ENCODE measurements around the gene SOWAHA. TPM values are rescaled to one million over a fixed set of nuclear protein-coding genes. Genes with fewer than 3 reads are reported as not detected.

SOWAHA gene
- total RNA-seq (2021; ENCODE audit: unreplicated experiment) (not detected), Bru-seq, nascent RNA (percentile 19 among the genes with signal in this experiment), BruChase-seq, experiment 1, labeled RNA remaining after a 2-hour chase (percentile 26 among the genes with signal in this experiment), BruChase-seq, experiment 2, labeled RNA remaining after a 6-hour chase (percentile 31 among the genes with signal in this experiment)
- polyA plus RNA-seq (2012; ENCODE audit: insufficient read length), result not detected
- long read RNA-seq, result 0 reads

- TF ChIP-seq, protein P1, sequence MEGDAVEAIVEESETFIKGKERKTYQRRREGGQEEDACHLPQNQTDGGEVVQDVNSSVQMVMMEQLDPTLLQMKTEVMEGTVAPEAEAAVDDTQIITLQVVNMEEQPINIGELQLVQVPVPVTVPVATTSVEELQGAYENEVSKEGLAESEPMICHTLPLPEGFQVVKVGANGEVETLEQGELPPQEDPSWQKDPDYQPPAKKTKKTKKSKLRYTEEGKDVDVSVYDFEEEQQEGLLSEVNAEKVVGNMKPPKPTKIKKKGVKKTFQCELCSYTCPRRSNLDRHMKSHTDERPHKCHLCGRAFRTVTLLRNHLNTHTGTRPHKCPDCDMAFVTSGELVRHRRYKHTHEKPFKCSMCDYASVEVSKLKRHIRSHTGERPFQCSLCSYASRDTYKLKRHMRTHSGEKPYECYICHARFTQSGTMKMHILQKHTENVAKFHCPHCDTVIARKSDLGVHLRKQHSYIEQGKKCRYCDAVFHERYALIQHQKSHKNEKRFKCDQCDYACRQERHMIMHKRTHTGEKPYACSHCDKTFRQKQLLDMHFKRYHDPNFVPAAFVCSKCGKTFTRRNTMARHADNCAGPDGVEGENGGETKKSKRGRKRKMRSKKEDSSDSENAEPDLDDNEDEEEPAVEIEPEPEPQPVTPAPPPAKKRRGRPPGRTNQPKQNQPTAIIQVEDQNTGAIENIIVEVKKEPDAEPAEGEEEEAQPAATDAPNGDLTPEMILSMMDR (IDR thresholded peaks at IDR 0.05), result no peak
- TF ChIP-seq TCF7L2 (IDR thresholded peaks at IDR 0.05; ENCODE audit: low read depth, low read length), result no peak
- TF ChIP-seq POLR2AphosphoS5 (IDR thresholded peaks at IDR 0.05; ENCODE audit: low read depth, low read length), result no peak
- no peak for TF ChIP-seq SIN3A (IDR thresholded peaks at IDR 0.05; ENCODE audit: borderline replicate concordance, insufficient read depth, low read depth, low read length)
- in situ Hi-C loops (cut with HindIII; ENCODE audit: low pct_unique_long_range_greater_than_20kb, low sequenced_read_pairs), result no loop called here
- POLR2A ChIA-PET, result no interaction called here
- Histone ChIP-seq H3K9me3 (ENCODE audit: control insufficient read depth, insufficient read depth, low read depth, low read length) (no peaks in the 10 kb centered on the region), H3K4me3 (ENCODE audit: low read depth in 2 of 2, low read length in 2 of 2) (peak within 1 kb of the TSS; percentile 33 to 39), H3K27me3 (ENCODE audit: control insufficient read depth, insufficient read depth, low read length) (peaks cover 10% of the 10 kb centered on the region), H3K36me3 (ENCODE audit: control insufficient read depth, insufficient read depth, low read length) (no peaks in the 10 kb centered on the region), H3K27ac (ENCODE audit: low read length) (no peak within 1 kb of the TSS), H3K4me1 (ENCODE audit: control insufficient read depth, insufficient read depth, low read length) (peaks cover 4% of the 10 kb centered on the region; the same call in 1 of the 2 replicates)
- ATAC-seq, result peak; percentile 55
- DNase-seq (ENCODE audit: low read depth, low spot score), result no peak
- no TSS peak for BruUV-seq (replicated peaks)
- intact Hi-C loops (cut with micrococcal nuclease; ENCODE audit: unreplicated experiment), result loop anchor here (10.0 kb wide), 2 partner anchors 58 to 288 kb away; no protein-coding TSS in a partner anchor
- CTCF ChIA-PET, result interaction anchor here (0.6 kb wide), 2 partner anchors 14 to 50 kb away, joined by 9 to 10 read pairs; no protein-coding TSS in a partner anchor
These were observed at the start of gene SOWAHA for GRCh38 chr5:132812781-132813598. TSS of gene SOWAHA (plus strand) at chr5:132813302. CDS start at chr5:132813622, 320 bp downstream.

- TF ChIP-seq SIN3A (IDR thresholded peaks at IDR 0.05; ENCODE audit: borderline replicate concordance, insufficient read depth, low read depth, low read length) (no peak), POLR2AphosphoS5 (IDR thresholded peaks at IDR 0.05; ENCODE audit: low read depth, low read length) (no peak), REST (IDR thresholded peaks at IDR 0.05; ENCODE audit: insufficient read depth in 1 of 2, low read depth in 2 of 2, low read length in 1 of 2) (no peak), TCF7L2 (IDR thresholded peaks at IDR 0.05; ENCODE audit: low read depth, low read length) (no peak)
- TF ChIP-seq, protein P1 (IDR thresholded peaks at IDR 0.05), result no peak
- ChIA-PET CTCF (no interaction called here), POLR2A (no interaction called here)
- H3K27me3 ChIP-seq (ENCODE audit: control insufficient read depth, insufficient read depth, low read length), result no peaks in the 10 kb centered on the region
- intact Hi-C loops (cut with micrococcal nuclease; ENCODE audit: unreplicated experiment) (no loop called here), in situ Hi-C loops (cut with HindIII; ENCODE audit: low pct_unique_long_range_greater_than_20kb, low sequenced_read_pairs) (no loop called here)
- no peak overlapping the region for H3K27ac ChIP-seq (ENCODE audit: low read length)
- H3K36me3 ChIP-seq (ENCODE audit: control insufficient read depth, insufficient read depth, low read length), result peaks cover 4% of the 10 kb centered on the region; the same call in 1 of the 2 replicates
- no TSS peak for BruUV-seq (replicated peaks)
- no peak overlapping the region for H3K4me3 ChIP-seq (ENCODE audit: low read depth in 2 of 2, low read length in 2 of 2)
- H3K4me1 ChIP-seq (ENCODE audit: control insufficient read depth, insufficient read depth, low read length), result no peaks in the 10 kb centered on the region
- ATAC-seq (no peak), DNase-seq (ENCODE audit: low read depth, low spot score) (no peak)
- H3K9me3 ChIP-seq (ENCODE audit: control insufficient read depth, insufficient read depth, low read depth, low read length), result no peaks in the 10 kb centered on the region
These were observed 49.1 kb upstream of the SOWAHA start for GRCh38 chr5:132764051-132764450.

Data from Panc1 (cell line).